K562 (cell line): ENCODE results near the gene PTGR1. TPM values are rescaled to one million over a fixed set of nuclear protein-coding genes. Genes with fewer than 3 reads are reported as not detected.

Experiments
- ELF2 ChIP-seq: fragments of 250-450 bp; sonication (Bioruptor Pico); IDR thresholded peaks from 2 replicates; pipeline ENCODE4 v1.5.0; 2021; ENCODE audit warnings: mild to moderate bottlenecking
- ETS2 ChIP-seq: IDR thresholded peaks from 2 replicates; pipeline ENCODE4 v1.6.1; 2016; ENCODE audit warnings: borderline replicate concordance, missing genetic modification characterization, mild to moderate bottlenecking, moderate library complexity, missing compliant biosample characterization; ENCODE audit not compliant: poor library complexity, severe bottlenecking
- LEF1 ChIP-seq: fragments of 450-650 bp; IDR thresholded peaks from 2 replicates; pipeline ENCODE4 v1.6.1; 2016; ENCODE audit warnings: mild to moderate bottlenecking
- NCOA6 ChIP-seq: fragments of 450-650 bp; IDR thresholded peaks from 2 replicates; pipeline ENCODE4 v1.6.1; 2017; ENCODE audit warnings: mild to moderate bottlenecking
- RBFOX2 ChIP-seq: fragments of 200-400 bp; formaldehyde crosslinking; IDR thresholded peaks from 2 replicates; pipeline ENCODE4 v1.6.1; 2017; ENCODE audit warnings: low read depth, mild to moderate bottlenecking, low read length, moderate library complexity
- ZNF584 ChIP-seq: fragments of 200-800 bp; sonication (Bioruptor generic); IDR thresholded peaks from 2 replicates; pipeline ENCODE4 v1.6.1; 2016; ENCODE audit warnings: low read depth, mild to moderate bottlenecking, missing genetic modification characterization, missing compliant biosample characterization
- polyA plus RNA-seq, 8 experiments: library from polyadenylated mRNA; depleted of rRNA in 4 of 8; stranded (reverse) in 5 of 8; unstranded in 3 of 8; fragments of >200 nt; fragmentation: Nextera tagmentation in 2 of 8; fragmentation: Illumina TruSeq in 1 of 8; extraction: Ambion mirVana in 2 of 8; extraction: Trizol in 1 of 8; gene quantifications; 2 replicates each; pipeline versions ENCODE4 v1.2.1 to v1.2.3, GENCODE V29; 2011 to 2014; ENCODE audit warnings: inconsistent platforms in 1 of 8, missing spikeins in 1 of 8
- total RNA-seq, 7 experiments: library from RNA; depleted of rRNA in 6 of 7; stranded (reverse); fragments of >200 nt in 6 of 7; fragmentation: Illumina TruSeq in 2 of 7; extraction: Trizol in 2 of 7; gene quantifications; 2 replicates each; pipeline versions ENCODE4 v1.2.1 to v1.2.3, GENCODE V29; 2011 to 2021; ENCODE audit warnings: low replicate concordance in 1 of 7
- TF ChIP-seq, protein P1 (sequence below), 2 experiments: fragments of 450-650 bp; formaldehyde crosslinking in 1 of 2; IDR thresholded peaks; 2 replicates each; pipeline versions ENCODE4 v1.4.0 to v1.6.1; 2014 to 2020; ENCODE audit warnings: mild to moderate bottlenecking in 2 of 2, borderline replicate concordance in 1 of 2, low read depth in 1 of 2
- TF ChIP-seq, protein P2 (sequence below): fragments of 450-650 bp; conservative IDR thresholded peaks from 2 replicates; pipeline ENCODE4 v1.6.1; 2016; ENCODE audit warnings: missing genetic modification characterization, low read depth, mild to moderate bottlenecking, control low read depth, missing compliant biosample characterization
- TF ChIP-seq, protein P3 (sequence below): fragments of 450-650 bp; IDR thresholded peaks from 2 replicates; pipeline ENCODE4 v1.6.1; 2016; ENCODE audit warnings: antibody characterized with exemption
- TF ChIP-seq, protein P4 (sequence below): fragments of 450-650 bp; IDR thresholded peaks from one replicate; pipeline ENCODE4 v1.6.1; 2018; ENCODE audit warnings: mild to moderate bottlenecking, moderate library complexity; ENCODE audit not compliant: partially characterized antibody
- TF ChIP-seq, protein P5 (sequence below), 2 experiments: fragments of 450-650 bp in 1 of 2; sonication (generic) in 1 of 2; formaldehyde crosslinking in 1 of 2; IDR thresholded peaks in 1 of 2; conservative IDR thresholded peaks in 1 of 2; 2 replicates each; pipeline versions ENCODE4 v1.6.1 to v1.8.1; 2016 to 2023; ENCODE audit warnings: mild to moderate bottlenecking in 2 of 2, moderate library complexity in 2 of 2, inconsistent platforms in 1 of 2, missing genetic modification reagents in 1 of 2

The PTGR1 gene
- total and polyA plus RNA-seq, 9 of the 15 experiments (the other 6 are each of a cell fraction or from before 2014, with no cell fraction given) = 0.22 TPM; not detected in 8

DNA sequence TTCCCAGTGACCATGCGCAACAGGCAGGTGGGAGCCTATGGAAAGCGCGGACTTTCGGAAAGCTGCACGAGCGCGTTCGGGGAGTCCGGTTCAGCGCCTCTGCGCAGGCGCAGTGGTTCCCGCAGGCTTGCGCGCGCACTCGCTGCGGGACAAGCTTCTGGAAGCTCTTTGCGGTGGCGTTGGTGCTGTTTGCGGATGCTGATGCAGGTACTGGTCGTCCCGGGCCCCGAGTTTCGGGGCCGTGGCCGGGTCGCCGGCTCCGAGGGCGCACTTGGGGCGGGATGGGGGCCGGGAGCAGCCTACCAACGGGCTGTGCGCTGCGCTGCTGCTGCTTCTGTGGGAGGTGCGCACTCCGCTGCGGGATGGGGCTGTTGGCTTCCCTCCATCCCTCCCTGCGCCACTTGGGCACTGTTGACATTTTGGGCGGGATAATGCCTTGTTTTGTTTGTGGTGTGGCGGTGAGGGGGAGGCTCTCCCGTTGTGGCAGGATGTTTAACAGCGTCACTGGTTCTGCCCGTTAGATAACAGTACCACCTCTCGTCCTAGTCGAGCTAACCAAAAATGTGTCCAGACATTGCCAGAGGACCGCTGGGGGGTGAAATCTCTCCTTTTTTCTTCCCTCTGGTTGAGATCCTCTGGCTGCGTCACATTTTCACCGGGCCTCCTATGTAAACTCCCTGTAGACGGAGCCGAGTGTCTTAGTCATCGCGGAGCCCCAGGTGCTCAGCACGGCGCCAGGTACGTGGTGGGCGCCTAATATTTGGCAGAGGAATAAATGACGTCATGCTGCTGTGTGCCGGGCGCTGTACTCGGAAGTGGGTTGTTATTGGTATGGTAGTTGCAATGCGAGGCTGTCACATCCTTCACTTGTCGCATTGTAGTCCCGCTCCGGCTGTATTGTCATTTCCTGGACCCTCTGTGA, 74.1 kb downstream of the PTGR1 start, which contains the start of gene ZNF483 (continued):
- TF ChIP-seq, protein P1, sequence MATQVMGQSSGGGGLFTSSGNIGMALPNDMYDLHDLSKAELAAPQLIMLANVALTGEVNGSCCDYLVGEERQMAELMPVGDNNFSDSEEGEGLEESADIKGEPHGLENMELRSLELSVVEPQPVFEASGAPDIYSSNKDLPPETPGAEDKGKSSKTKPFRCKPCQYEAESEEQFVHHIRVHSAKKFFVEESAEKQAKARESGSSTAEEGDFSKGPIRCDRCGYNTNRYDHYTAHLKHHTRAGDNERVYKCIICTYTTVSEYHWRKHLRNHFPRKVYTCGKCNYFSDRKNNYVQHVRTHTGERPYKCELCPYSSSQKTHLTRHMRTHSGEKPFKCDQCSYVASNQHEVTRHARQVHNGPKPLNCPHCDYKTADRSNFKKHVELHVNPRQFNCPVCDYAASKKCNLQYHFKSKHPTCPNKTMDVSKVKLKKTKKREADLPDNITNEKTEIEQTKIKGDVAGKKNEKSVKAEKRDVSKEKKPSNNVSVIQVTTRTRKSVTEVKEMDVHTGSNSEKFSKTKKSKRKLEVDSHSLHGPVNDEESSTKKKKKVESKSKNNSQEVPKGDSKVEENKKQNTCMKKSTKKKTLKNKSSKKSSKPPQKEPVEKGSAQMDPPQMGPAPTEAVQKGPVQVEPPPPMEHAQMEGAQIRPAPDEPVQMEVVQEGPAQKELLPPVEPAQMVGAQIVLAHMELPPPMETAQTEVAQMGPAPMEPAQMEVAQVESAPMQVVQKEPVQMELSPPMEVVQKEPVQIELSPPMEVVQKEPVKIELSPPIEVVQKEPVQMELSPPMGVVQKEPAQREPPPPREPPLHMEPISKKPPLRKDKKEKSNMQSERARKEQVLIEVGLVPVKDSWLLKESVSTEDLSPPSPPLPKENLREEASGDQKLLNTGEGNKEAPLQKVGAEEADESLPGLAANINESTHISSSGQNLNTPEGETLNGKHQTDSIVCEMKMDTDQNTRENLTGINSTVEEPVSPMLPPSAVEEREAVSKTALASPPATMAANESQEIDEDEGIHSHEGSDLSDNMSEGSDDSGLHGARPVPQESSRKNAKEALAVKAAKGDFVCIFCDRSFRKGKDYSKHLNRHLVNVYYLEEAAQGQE (IDR thresholded peaks at IDR 0.05; ENCODE audit: borderline replicate concordance) = no peak
- TF ChIP-seq, protein P1 (CRISPR knock-in tag; IDR thresholded peaks at IDR 0.05; ENCODE audit: low read depth) = no peak
- TF ChIP-seq LEF1 (no peak), RBFOX2 (0 out of 2 replicates have a peak, but pooled peaks have one; percentile 17), NCOA6 (no peak), ELF2 (CRISPR knock-in tag) (no peak), ETS2 (no peak), ZNF584 (CRISPR knock-in tag) (no peak)
- TF ChIP-seq, protein P2, sequence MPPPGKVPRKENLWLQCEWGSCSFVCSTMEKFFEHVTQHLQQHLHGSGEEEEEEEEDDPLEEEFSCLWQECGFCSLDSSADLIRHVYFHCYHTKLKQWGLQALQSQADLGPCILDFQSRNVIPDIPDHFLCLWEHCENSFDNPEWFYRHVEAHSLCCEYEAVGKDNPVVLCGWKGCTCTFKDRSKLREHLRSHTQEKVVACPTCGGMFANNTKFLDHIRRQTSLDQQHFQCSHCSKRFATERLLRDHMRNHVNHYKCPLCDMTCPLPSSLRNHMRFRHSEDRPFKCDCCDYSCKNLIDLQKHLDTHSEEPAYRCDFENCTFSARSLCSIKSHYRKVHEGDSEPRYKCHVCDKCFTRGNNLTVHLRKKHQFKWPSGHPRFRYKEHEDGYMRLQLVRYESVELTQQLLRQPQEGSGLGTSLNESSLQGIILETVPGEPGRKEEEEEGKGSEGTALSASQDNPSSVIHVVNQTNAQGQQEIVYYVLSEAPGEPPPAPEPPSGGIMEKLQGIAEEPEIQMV (tag) = no peak
- TF ChIP-seq, protein P3, sequence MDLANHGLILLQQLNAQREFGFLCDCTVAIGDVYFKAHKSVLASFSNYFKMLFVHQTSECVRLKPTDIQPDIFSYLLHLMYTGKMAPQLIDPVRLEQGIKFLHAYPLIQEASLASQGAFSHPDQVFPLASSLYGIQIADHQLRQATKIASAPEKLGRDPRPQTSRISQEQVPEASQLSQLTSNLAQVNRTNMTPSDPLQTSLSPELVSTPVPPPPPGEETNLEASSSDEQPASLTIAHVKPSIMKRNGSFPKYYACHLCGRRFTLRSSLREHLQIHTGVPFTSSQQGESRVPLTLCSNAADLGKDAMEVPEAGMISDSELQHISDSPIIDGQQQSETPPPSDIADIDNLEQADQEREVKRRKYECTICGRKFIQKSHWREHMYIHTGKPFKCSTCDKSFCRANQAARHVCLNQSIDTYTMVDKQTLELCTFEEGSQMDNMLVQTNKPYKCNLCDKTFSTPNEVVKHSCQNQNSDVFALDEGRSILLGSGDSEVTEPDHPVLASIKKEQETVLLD = peak; percentile 88
- TF ChIP-seq, protein P4, sequence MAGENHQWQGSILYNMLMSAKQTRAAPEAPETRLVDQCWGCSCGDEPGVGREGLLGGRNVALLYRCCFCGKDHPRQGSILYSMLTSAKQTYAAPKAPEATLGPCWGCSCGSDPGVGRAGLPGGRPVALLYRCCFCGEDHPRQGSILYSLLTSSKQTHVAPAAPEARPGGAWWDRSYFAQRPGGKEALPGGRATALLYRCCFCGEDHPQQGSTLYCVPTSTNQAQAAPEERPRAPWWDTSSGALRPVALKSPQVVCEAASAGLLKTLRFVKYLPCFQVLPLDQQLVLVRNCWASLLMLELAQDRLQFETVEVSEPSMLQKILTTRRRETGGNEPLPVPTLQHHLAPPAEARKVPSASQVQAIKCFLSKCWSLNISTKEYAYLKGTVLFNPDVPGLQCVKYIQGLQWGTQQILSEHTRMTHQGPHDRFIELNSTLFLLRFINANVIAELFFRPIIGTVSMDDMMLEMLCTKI = no peak
- TF ChIP-seq, protein P5, sequence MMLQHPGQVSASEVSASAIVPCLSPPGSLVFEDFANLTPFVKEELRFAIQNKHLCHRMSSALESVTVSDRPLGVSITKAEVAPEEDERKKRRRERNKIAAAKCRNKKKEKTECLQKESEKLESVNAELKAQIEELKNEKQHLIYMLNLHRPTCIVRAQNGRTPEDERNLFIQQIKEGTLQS (IDR thresholded peaks at IDR 0.05) = peak; percentile 50; the same call in 1 of the 2 replicates
- TF ChIP-seq, protein P5 (CRISPR knock-in tag; conservative IDR thresholded peaks at IDR 0.05) = no peak
